Measurements from ENCODE around the gene EIF3B. TPM values are rescaled to one million over a fixed set of nuclear protein-coding genes. Genes with fewer than 3 reads are reported as not detected.
A peak's percentile ranks its signal among the peaks of the same experiment; 100 is the strongest.
"Not testable (repeated sequence)": the region's sequence is repeated elsewhere in the genome, so short reads cannot be mapped to it uniquely, and the experiment has no call there.

Gene EIF3B
- total RNA-seq, result 100 to 1,000 TPM; 116 to 251 (median 122) TPM

DNA sequence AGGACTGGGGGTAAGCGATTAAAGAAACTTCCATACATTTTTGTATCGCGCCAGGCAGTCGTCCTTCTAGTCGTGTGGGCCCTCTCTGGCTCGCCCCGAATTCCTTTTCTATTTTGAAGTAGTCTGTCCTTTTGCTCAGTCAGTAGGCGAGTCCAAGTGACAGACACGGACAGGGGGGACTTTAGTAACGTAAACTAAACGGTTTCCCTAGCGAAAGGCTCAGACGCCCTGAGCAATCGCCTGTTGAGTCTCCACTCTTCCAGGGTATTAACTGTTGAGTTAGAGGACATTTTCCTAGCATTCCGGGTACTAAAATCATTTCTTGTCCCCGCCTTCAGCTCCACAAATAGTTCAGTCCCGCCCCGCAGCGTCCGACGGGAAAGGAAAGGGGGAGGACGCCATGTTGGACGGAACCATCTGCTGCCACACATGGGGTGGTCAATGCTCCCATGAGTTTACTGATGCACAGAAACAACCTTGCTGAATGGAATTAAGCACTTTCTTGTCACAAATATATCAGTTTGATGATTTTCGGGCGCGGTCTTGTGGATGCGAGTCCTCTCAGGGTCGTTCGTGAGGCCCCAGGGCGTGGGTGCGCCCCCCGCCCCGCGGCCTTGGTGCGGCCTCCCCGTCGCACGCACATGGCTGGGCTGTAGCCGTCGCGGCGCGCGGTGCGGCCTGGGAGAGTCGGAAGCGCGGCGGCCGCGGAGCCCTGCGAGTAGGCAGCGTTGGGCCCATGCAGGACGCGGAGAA, at the start of gene EIF3B:
Gene EIF3B, plus strand, starts transcription at position 642 of the 753 bp plus-strand sequence. Its CDS starts 95 bp downstream, at position 737.
- DNase-seq (ENCODE audit: low spot score) (peak; percentile 57), ATAC-seq (ENCODE audit: low FRiP score) (peak; percentile 84)
- TF ChIP-seq, protein P1, sequence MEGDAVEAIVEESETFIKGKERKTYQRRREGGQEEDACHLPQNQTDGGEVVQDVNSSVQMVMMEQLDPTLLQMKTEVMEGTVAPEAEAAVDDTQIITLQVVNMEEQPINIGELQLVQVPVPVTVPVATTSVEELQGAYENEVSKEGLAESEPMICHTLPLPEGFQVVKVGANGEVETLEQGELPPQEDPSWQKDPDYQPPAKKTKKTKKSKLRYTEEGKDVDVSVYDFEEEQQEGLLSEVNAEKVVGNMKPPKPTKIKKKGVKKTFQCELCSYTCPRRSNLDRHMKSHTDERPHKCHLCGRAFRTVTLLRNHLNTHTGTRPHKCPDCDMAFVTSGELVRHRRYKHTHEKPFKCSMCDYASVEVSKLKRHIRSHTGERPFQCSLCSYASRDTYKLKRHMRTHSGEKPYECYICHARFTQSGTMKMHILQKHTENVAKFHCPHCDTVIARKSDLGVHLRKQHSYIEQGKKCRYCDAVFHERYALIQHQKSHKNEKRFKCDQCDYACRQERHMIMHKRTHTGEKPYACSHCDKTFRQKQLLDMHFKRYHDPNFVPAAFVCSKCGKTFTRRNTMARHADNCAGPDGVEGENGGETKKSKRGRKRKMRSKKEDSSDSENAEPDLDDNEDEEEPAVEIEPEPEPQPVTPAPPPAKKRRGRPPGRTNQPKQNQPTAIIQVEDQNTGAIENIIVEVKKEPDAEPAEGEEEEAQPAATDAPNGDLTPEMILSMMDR (IDR thresholded peaks at IDR 0.05), result no peak

DNA sequence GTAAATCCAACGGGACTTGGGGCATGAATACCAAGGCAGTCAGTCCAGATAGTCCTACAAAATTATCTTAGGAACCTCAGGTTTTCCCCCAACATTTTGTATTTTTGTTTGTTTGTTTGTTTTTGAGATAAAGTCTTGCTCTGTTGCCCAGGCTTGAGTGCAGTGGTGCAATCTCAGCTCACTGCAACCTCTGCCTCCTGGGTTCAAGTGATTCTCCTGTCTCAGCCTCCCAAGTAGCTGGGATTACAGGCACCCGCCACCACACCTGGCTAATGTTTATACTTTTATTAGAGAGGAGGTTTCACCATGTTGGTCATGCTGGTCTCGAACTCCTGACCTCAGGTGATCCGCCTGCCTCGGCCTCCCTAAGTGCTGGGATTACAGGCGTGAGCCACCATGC, 49.4 kb upstream of the EIF3B start:
- not testable (repeated sequence) for ATAC-seq (ENCODE audit: low FRiP score); DNase-seq (ENCODE audit: low spot score)

DNA sequence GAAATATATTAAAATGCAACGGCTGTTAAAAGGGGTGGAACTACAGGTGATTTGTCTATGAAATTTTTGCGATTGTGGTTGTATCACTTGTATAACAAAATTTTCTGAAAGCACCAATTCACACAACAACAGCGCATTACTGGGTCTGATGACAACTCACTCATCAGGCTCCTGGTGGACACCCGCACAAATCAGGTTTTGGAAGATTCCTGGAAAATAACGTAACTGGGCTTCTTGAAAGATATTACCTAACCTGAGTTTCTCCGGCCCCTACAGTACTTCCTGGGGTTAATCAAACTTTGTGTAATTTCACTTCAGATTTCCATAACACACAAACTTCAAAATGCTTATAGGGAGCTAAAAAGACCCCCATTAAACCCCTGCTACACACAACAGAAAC, 47.9 kb upstream of the EIF3B start:
- ATAC-seq (ENCODE audit: low FRiP score) (no peak), DNase-seq (ENCODE audit: low spot score) (no peak)
- TF ChIP-seq, protein P1 (IDR thresholded peaks at IDR 0.05), result no peak

DNA sequence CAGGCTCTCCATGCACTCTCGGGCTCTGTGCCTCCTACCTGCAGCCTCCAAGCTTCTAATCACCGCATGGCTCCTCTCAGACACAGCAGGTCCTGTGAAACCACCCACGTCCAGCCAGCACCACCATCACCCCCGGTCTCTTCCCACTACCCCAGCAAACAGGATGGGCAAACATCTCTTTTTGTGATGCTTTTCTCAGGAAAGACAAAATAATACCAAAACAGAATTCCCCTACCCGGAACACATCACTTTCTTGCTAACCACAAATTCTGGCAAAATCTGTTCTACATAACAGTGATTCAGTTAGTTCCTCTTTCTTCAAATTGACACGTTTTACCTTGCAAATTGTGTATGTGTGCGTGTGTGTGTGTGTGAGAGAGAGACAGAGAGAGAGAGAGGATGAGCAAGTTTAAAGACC, 46.9 kb upstream of the EIF3B start:
- TF ChIP-seq, protein P1 (IDR thresholded peaks at IDR 0.05), result no peak
- ATAC-seq (ENCODE audit: low FRiP score), result no peak
- DNase-seq (ENCODE audit: low spot score), result no peak

DNA sequence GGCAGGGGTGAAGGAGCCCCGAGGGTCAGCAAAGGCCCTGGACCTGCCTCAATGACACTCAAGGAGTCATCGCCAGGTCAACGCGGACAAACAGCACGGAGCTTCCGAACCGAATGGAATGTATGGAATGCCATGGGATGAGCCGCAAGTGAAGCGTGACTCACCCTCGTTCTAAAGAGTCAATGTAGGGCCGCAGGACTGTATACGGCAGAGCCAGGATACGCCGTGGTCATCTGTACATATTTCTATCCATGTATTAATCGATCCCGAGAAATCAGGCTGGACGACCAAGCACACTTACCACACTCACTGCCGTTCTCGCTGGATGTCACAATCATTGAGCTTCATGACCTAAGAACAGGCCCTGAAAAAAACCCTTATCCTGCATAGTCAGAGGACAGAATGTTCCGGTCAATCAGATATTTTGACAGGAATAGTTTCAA, 44.7 kb upstream of the EIF3B start:
- DNase-seq (ENCODE audit: low spot score) (no peak), ATAC-seq (ENCODE audit: low FRiP score) (peak; percentile 52)
- TF ChIP-seq, protein P1 (IDR thresholded peaks at IDR 0.05), result no peak

DNA sequence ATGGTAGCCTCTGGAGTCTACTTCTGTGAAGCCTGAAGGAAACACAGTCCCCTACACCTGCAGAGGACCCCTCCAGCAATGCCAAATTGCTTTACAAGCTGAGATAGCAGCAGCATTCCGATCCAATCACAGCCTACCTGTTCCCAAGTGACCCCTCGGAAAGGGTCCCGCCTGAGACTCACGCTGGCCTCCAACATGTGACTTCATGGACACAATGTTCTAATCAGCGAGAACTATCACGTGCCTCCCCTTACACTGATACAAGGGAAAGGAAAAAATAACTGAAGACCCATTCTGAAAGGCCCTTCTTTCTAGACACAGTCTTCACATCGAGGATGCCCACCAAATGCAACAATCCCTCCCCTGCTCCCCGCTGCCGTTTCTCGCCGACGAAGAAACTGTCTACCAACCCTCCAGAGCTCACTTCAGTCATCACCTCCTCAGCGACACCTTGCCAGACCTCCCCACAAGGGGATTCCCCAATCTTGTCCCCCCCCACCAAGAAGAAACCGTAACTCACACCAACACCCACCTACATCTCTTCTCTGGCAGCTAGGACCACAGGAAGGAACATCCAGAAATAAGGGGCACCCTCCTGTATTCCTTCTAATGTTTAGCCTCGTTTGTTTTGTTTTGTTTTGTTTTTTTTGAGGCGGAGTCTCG, 42.2 kb upstream of the EIF3B start:
- TF ChIP-seq, protein P1 (IDR thresholded peaks at IDR 0.05), result no peak
- DNase-seq (ENCODE audit: low spot score) (no peak), ATAC-seq (ENCODE audit: low FRiP score) (no peak)

DNA sequence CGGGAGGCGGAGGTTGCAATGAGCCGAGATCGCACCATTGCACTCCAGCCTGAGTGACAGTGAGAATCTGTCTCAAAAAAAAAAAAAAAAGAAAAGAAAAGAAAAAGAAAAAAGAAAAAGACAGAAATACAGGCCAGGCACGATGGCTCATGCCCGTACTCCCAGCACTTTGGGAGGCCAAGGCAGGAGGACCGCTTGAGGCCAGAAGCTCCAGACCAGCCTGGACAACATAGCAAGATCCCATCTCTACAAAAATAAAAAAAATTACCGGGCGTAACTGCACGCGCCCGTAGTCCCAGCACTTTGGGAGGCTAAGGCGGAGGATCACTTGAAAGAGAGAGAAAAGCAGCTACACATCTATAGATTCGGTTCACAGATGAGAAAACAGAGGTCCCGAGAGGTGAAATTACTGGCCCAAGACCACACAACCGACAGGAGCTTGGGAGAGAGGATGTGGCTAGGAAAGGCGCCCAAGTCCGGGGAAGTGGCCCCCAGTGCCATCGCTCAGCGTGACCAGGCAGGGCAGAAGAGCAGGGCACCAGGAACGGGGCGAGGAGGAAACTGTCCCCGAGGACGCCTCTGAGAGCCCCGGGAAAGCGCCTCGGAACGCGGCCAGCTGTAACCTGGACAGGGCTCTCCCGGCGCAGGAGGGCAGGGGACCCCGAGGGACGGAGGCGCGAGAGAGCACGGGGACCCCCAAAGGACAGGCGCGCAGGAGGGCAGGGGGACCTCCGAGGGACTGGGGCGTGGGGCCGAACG, 41.0 kb upstream of the EIF3B start:
- ATAC-seq (ENCODE audit: low FRiP score) (no peak), DNase-seq (ENCODE audit: low spot score) (no peak)
- TF ChIP-seq, protein P1 (IDR thresholded peaks at IDR 0.05), result no peak

Data from omental fat pad (tissue), 4 donors.